ENCODE results near the gene ZNF766. TPM values are rescaled to one million over a fixed set of nuclear protein-coding genes. Genes with fewer than 3 reads are reported as not detected.
A peak's percentile ranks its signal among the peaks of the same experiment; 100 is the strongest.

ZNF766 gene
- total and polyA plus RNA-seq, 2 of the 13 experiments (the other 11 are each of a cell fraction or from before 2014, with no cell fraction given) = 5.2 to 10.3 TPM

DNA sequence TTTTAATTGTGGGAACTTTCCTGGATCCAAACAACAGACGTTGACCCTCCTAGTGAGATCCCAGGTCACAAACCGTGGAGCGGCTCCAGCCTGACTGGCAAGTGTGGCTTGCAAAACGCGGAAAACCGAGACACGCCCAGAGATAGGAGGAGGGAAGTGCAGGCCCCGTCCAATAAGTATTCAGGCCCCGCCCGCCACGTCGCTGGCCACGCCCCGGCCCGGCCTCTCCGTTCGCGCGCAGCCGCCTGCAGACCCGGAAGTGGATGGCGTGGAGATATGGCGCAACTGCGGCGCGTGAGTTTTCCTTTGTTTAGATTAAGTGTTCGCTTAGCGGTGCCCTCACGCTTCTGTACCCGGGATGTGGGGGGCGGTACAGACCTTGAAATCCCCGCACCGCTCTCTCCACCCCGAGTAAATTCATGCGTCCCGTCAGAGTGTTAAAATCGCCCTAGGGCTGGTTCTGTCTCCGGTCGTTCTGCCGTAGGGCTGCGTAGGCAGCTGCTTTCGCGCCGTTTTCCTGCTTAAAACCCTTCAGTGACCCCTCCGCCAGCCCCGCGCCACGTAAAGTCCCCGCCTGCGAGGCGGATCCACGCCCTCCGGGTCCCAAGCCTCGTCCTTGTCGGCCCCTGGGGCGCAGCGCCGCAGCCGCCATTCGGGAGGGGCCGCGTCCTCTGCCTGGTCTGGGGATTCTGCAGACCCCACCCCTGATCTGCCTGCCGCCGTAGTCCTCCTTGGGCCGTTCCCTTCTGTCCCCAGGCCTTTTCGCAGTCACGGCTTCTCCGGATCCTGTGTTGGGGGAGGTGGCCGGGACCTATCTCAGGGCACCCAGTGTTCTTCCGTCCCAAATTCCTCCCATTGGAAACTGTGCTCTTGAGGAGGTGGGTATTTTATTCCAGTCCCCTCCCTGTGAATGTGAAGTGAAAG is at the start of gene ZNF766 (continued):
- TF ChIP-seq, protein P1, sequence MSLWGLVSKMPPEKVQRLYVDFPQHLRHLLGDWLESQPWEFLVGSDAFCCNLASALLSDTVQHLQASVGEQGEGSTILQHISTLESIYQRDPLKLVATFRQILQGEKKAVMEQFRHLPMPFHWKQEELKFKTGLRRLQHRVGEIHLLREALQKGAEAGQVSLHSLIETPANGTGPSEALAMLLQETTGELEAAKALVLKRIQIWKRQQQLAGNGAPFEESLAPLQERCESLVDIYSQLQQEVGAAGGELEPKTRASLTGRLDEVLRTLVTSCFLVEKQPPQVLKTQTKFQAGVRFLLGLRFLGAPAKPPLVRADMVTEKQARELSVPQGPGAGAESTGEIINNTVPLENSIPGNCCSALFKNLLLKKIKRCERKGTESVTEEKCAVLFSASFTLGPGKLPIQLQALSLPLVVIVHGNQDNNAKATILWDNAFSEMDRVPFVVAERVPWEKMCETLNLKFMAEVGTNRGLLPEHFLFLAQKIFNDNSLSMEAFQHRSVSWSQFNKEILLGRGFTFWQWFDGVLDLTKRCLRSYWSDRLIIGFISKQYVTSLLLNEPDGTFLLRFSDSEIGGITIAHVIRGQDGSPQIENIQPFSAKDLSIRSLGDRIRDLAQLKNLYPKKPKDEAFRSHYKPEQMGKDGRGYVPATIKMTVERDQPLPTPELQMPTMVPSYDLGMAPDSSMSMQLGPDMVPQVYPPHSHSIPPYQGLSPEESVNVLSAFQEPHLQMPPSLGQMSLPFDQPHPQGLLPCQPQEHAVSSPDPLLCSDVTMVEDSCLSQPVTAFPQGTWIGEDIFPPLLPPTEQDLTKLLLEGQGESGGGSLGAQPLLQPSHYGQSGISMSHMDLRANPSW (CRISPR knock-in tag; IDR thresholded peaks at IDR 0.05; ENCODE audit: borderline replicate concordance) = no peak; the same call in 1 of the 2 replicates
- TF ChIP-seq, protein P2, sequence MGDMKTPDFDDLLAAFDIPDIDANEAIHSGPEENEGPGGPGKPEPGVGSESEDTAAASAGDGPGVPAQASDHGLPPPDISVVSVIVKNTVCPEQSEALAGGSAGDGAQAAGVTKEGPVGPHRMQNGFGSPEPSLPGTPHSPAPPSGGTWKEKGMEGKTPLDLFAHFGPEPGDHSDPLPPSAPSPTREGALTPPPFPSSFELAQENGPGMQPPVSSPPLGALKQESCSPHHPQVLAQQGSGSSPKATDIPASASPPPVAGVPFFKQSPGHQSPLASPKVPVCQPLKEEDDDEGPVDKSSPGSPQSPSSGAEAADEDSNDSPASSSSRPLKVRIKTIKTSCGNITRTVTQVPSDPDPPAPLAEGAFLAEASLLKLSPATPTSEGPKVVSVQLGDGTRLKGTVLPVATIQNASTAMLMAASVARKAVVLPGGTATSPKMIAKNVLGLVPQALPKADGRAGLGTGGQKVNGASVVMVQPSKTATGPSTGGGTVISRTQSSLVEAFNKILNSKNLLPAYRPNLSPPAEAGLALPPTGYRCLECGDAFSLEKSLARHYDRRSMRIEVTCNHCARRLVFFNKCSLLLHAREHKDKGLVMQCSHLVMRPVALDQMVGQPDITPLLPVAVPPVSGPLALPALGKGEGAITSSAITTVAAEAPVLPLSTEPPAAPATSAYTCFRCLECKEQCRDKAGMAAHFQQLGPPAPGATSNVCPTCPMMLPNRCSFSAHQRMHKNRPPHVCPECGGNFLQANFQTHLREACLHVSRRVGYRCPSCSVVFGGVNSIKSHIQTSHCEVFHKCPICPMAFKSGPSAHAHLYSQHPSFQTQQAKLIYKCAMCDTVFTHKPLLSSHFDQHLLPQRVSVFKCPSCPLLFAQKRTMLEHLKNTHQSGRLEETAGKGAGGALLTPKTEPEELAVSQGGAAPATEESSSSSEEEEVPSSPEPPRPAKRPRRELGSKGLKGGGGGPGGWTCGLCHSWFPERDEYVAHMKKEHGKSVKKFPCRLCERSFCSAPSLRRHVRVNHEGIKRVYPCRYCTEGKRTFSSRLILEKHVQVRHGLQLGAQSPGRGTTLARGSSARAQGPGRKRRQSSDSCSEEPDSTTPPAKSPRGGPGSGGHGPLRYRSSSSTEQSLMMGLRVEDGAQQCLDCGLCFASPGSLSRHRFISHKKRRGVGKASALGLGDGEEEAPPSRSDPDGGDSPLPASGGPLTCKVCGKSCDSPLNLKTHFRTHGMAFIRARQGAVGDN (CRISPR knock-in tag; IDR thresholded peaks at IDR 0.05) = peak; percentile 75
- peak; percentile 78; the same call in 1 of the 2 replicates for TF ChIP-seq ZNF430 (CRISPR knock-in tag; IDR thresholded peaks at IDR 0.05)
- TF ChIP-seq, protein P3, sequence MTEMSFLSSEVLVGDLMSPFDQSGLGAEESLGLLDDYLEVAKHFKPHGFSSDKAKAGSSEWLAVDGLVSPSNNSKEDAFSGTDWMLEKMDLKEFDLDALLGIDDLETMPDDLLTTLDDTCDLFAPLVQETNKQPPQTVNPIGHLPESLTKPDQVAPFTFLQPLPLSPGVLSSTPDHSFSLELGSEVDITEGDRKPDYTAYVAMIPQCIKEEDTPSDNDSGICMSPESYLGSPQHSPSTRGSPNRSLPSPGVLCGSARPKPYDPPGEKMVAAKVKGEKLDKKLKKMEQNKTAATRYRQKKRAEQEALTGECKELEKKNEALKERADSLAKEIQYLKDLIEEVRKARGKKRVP (CRISPR knock-in tag; IDR thresholded peaks at IDR 0.05) = peak in 1 of 2 experiments; percentile 68; a peak in 2 of 4 replicates
- TF ChIP-seq TARDBP (CRISPR knock-in tag; IDR thresholded peaks at IDR 0.05) = peak; percentile 64; the same call in 1 of the 2 replicates
- TF ChIP-seq ZNF558 (CRISPR knock-in tag; IDR thresholded peaks at IDR 0.05; ENCODE audit: borderline replicate concordance) = peak; percentile 29; the same call in 1 of the 2 replicates
- TF ChIP-seq ATF7-NPFF (CRISPR knock-in tag; IDR thresholded peaks at IDR 0.05; ENCODE audit: low read depth) = peak; percentile 8; the same call in 1 of the 2 replicates
- no peak for TF ChIP-seq ZNF329 (CRISPR knock-in tag; IDR thresholded peaks at IDR 0.05; ENCODE audit: low read depth)
- TF ChIP-seq RBM39 (IDR thresholded peaks at IDR 0.05; ENCODE audit: low read depth, low read length, poor library complexity, severe bottlenecking) = peak; percentile 69
- TF ChIP-seq ZNF614 (CRISPR knock-in tag; IDR thresholded peaks at IDR 0.05; ENCODE audit: borderline replicate concordance) = peak; percentile 54; the same call in 1 of the 2 replicates
- TF ChIP-seq KLF16 (CRISPR knock-in tag; IDR thresholded peaks at IDR 0.05) = peak in 1 of 2 experiments; percentile 75; a peak in 1 of 4 replicates
- TF ChIP-seq KLF11 (CRISPR knock-in tag; IDR thresholded peaks at IDR 0.05) = no peak
